DND-41 (cell line): ENCODE results near the gene TNS3.

Source experiments
- ATAC-seq: fragments of 200-7000 bp; cut with Tn5 transposase; 3 replicates; pipeline ENCODE4 v1.9.1; 2021; ENCODE audit warnings: low read depth; ENCODE audit not compliant: insufficient read depth
- DNase-seq: peaks from one replicate; pipeline ENCODE4 v3.0.0-alpha.2; 2020
- H2AFZ ChIP-seq: 2 replicates; pipeline ENCODE4 v1.6.0; 2012; ENCODE audit warnings: low read depth, low read length
- H3K27ac ChIP-seq: 2 replicates; pipeline ENCODE4 v1.5.1; 2012; ENCODE audit warnings: low read length, inconsistent platforms
- H3K27me3 ChIP-seq: fragments of 200-600 bp; sonication (generic); 2 replicates; pipeline ENCODE4 v1.6.0; 2012; ENCODE audit warnings: low read length, mild to moderate bottlenecking, inconsistent platforms; ENCODE audit not compliant: insufficient read depth, poor library complexity
- H3K36me3 ChIP-seq: 2 replicates; pipeline ENCODE4 v1.5.1; 2012; ENCODE audit warnings: low read length, inconsistent platforms; ENCODE audit not compliant: insufficient read depth
- H3K4me1 ChIP-seq: 2 replicates; pipeline ENCODE4 v1.5.1; 2012; ENCODE audit warnings: mild to moderate bottlenecking, low read length; ENCODE audit not compliant: insufficient read depth
- H3K4me2 ChIP-seq: 2 replicates; pipeline ENCODE4 v1.6.0; 2012; ENCODE audit warnings: mild to moderate bottlenecking, moderate library complexity, low read length, inconsistent platforms; ENCODE audit not compliant: insufficient read depth
- H3K4me3 ChIP-seq, 2 experiments: fragments of 200-600 bp in 1 of 2; shearing (Covaris generic) in 1 of 2; 2 replicates each; pipeline ENCODE4 v1.5.1; 2012 to 2016; ENCODE audit warnings: inconsistent platforms in 2 of 2, low read length in 2 of 2, mild to moderate bottlenecking in 2 of 2, low read depth in 1 of 2, moderate library complexity in 1 of 2
- H3K79me2 ChIP-seq: 2 replicates; pipeline ENCODE4 v1.6.0; 2012; ENCODE audit warnings: low read length, inconsistent platforms; ENCODE audit not compliant: insufficient read depth
- H3K9ac ChIP-seq: 2 replicates; pipeline ENCODE4 v1.6.0; 2012; ENCODE audit warnings: low read depth, mild to moderate bottlenecking, inconsistent platforms, low read length, moderate library complexity
- H3K9me3 ChIP-seq: 2 replicates; pipeline ENCODE4 v1.5.1; 2012; ENCODE audit warnings: low read length, moderate library complexity, mild to moderate bottlenecking, inconsistent platforms; ENCODE audit not compliant: insufficient read depth, severe bottlenecking
- H4K20me1 ChIP-seq: 2 replicates; pipeline ENCODE4 v1.6.0; 2012; ENCODE audit warnings: low read length; ENCODE audit not compliant: insufficient read depth
- EZH2 ChIP-seq: IDR thresholded peaks from 3 replicates; pipeline ENCODE4 v1.6.1; 2012; ENCODE audit warnings: borderline replicate concordance, low read depth, mild to moderate bottlenecking, moderate library complexity, low read length, inconsistent platforms; ENCODE audit not compliant: severe bottlenecking
- TF ChIP-seq, protein P1 (sequence below): IDR thresholded peaks from 2 replicates; pipeline ENCODE4 v1.5.1; 2012; ENCODE audit warnings: borderline replicate concordance, low read length, moderate library complexity, mild to moderate bottlenecking; ENCODE audit not compliant: poor library complexity, severe bottlenecking; ENCODE audit errors: extremely low read depth

TNS3 gene

GRCh38 chr7:47407136-47407535, 174.8 kb downstream of the TNS3 start:
- Histone ChIP-seq H3K79me2 (no peaks in the 10 kb centered on the region), H3K27ac (no peak overlapping the region), H3K4me3 (no peak overlapping the region), H3K9ac (no peak overlapping the region), H3K9me3 (no peaks in the 10 kb centered on the region), H2AFZ (no peak overlapping the region), H3K27me3 (no peaks in the 10 kb centered on the region), H3K4me1 (no peaks in the 10 kb centered on the region), H4K20me1 (no peaks in the 10 kb centered on the region), H3K36me3 (no peaks in the 10 kb centered on the region), H3K4me2 (no peak overlapping the region)
- no peak for ATAC-seq
- no peak for DNase-seq
- TF ChIP-seq, protein P1, sequence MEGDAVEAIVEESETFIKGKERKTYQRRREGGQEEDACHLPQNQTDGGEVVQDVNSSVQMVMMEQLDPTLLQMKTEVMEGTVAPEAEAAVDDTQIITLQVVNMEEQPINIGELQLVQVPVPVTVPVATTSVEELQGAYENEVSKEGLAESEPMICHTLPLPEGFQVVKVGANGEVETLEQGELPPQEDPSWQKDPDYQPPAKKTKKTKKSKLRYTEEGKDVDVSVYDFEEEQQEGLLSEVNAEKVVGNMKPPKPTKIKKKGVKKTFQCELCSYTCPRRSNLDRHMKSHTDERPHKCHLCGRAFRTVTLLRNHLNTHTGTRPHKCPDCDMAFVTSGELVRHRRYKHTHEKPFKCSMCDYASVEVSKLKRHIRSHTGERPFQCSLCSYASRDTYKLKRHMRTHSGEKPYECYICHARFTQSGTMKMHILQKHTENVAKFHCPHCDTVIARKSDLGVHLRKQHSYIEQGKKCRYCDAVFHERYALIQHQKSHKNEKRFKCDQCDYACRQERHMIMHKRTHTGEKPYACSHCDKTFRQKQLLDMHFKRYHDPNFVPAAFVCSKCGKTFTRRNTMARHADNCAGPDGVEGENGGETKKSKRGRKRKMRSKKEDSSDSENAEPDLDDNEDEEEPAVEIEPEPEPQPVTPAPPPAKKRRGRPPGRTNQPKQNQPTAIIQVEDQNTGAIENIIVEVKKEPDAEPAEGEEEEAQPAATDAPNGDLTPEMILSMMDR: no peak
- TF ChIP-seq EZH2: no peak

DNA sequence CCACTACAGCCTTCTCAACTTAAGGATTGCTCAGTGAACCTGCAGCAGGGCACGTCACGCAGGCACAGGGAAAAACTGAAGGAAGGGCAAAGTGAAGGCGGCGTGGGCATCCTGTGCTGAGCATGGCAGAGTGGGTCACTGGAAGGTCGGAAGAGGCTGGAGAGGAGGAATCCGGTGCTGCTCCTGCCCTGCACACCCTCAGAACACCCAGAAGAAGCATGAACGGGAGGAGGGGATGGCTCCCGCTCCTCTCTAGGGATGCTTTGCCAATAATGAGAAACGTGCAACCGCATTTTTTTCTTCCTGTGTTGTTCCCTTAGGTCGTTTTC, 175.1 kb downstream of the TNS3 start:
- ATAC-seq (no peak), DNase-seq (no peak)
- Histone ChIP-seq H3K27ac (no peak overlapping the region), H4K20me1 (no peaks in the 10 kb centered on the region), H3K9me3 (no peaks in the 10 kb centered on the region), H3K9ac (no peak overlapping the region), H3K4me2 (no peak overlapping the region), H3K4me3 (no peak overlapping the region), H3K27me3 (no peaks in the 10 kb centered on the region), H3K36me3 (no peaks in the 10 kb centered on the region), H3K4me1 (no peaks in the 10 kb centered on the region), H2AFZ (no peak overlapping the region), H3K79me2 (no peaks in the 10 kb centered on the region)
- TF ChIP-seq EZH2: no peak
- TF ChIP-seq, protein P1: no peak

- H3K4me3 ChIP-seq: no peak overlapping the region
- H3K79me2 ChIP-seq: no peaks in the 10 kb centered on the region
- H4K20me1 ChIP-seq: no peaks in the 10 kb centered on the region
- no peak overlapping the region for H3K9ac ChIP-seq
- DNase-seq (no peak), ATAC-seq (no peak)
- no peak overlapping the region for H3K27ac ChIP-seq
- H3K4me2 ChIP-seq: no peak overlapping the region
- no peaks in the 10 kb centered on the region for H3K9me3 ChIP-seq
- TF ChIP-seq, protein P1: no peak
- TF ChIP-seq EZH2: no peak
- H2AFZ ChIP-seq: no peak overlapping the region
- no peaks in the 10 kb centered on the region for H3K4me1 ChIP-seq
- no peaks in the 10 kb centered on the region for H3K27me3 ChIP-seq
- no peaks in the 10 kb centered on the region for H3K36me3 ChIP-seq
These were observed 175.8 kb downstream of the TNS3 start for GRCh38 chr7:47405921-47406800.
